HG03520 (cell line): Measurements from ENCODE around the gene TMEM272.
A peak's percentile ranks its signal among the peaks of the same experiment; 100 is the strongest.

Experiments used
- ATAC-seq: cut with Tn5 transposase; IDR thresholded peaks from one replicate; pipeline ENCODE4 v1.9.1; 2021; ENCODE audit warnings: mild to moderate bottlenecking, moderate library complexity; ENCODE audit not compliant: unreplicated experiment

The TMEM272 gene

GRCh38 chr13:51783428-51784094 lies 61.4 kb downstream of the TMEM272 start:
- no peak for ATAC-seq

- ATAC-seq: no peak
Measured at GRCh38 chr13:51782026-51782710, 62.8 kb downstream of the TMEM272 start.

GRCh38 chr13:51781246-51782022 lies 63.5 kb downstream of the TMEM272 start:
- ATAC-seq: no peak

- ATAC-seq: no peak
Measured at GRCh38 chr13:51780099-51780498, 64.9 kb downstream of the TMEM272 start.

GRCh38 chr13:51778392-51778791 lies 66.6 kb downstream of the TMEM272 start:
- no peak for ATAC-seq

- ATAC-seq: no peak
Measured at GRCh38 chr13:51777921-51778320, 67.1 kb downstream of the TMEM272 start.

- no peak for ATAC-seq
Measured at GRCh38 chr13:51776179-51776578, 68.8 kb downstream of the TMEM272 start.

GRCh38 chr13:51773515-51773914 lies 71.5 kb downstream of the TMEM272 start:
- ATAC-seq: no peak

- ATAC-seq: no peak
Measured at GRCh38 chr13:51772781-51773180, 72.2 kb downstream of the TMEM272 start.

GRCh38 chr13:51772105-51772455 lies 72.9 kb downstream of the TMEM272 start:
- no peak for ATAC-seq

- no peak for ATAC-seq
Measured at GRCh38 chr13:51771418-51772104, 73.4 kb downstream of the TMEM272 start.

- no peak for ATAC-seq
Measured at GRCh38 chr13:51770681-51771417, 74.1 kb downstream of the TMEM272 start.

- no peak for ATAC-seq
Measured at GRCh38 chr13:51770160-51770559, 74.8 kb downstream of the TMEM272 start.

- ATAC-seq: no peak
Measured at GRCh38 chr13:51769455-51770127, 75.4 kb downstream of the TMEM272 start.

GRCh38 chr13:51768976-51769375 lies 76.0 kb downstream of the TMEM272 start:
- no peak for ATAC-seq

GRCh38 chr13:51768378-51768921 lies 76.5 kb downstream of the TMEM272 start:
- ATAC-seq: no peak

GRCh38 chr13:51767100-51767499 lies 77.9 kb downstream of the TMEM272 start:
- no peak for ATAC-seq

- no peak for ATAC-seq
Measured at GRCh38 chr13:51765142-51765515, 79.8 kb downstream of the TMEM272 start.

- peak; percentile 84 for ATAC-seq
Measured at GRCh38 chr13:51764184-51765141, 80.5 kb downstream of the TMEM272 start.
